Mononuclear cell (primary cell): Measurements from ENCODE around the gene RNPC3. TPM values are rescaled to one million over a fixed set of nuclear protein-coding genes. Genes with fewer than 3 reads are reported as not detected.

Source experiments
- H3K27me3 ChIP-seq: 2 replicates; pipeline ENCODE4 v1.6.0; 2011; ENCODE audit warnings: low read length, control low read depth; ENCODE audit not compliant: insufficient read depth
- H3K4me1 ChIP-seq: 2 replicates; pipeline ENCODE4 v1.5.1; 2011; ENCODE audit warnings: mild to moderate bottlenecking, low read length, control low read depth; ENCODE audit not compliant: insufficient read depth
- H3K4me3 ChIP-seq: 2 replicates; pipeline ENCODE4 v1.5.1; 2011; ENCODE audit warnings: mild to moderate bottlenecking, low read length, moderate library complexity
- H3K9me3 ChIP-seq: 2 replicates; pipeline ENCODE4 v1.5.1; 2011; ENCODE audit warnings: low read depth, mild to moderate bottlenecking, control low read depth, low read length
- total RNA-seq: library from RNA; depleted of rRNA; stranded (reverse); fragments of >200 nt; gene quantifications from one replicate; pipeline ENCODE4 v1.2.3, GENCODE V29; 2012

RNPC3 gene
- 59.9 TPM for total RNA-seq

DNA sequence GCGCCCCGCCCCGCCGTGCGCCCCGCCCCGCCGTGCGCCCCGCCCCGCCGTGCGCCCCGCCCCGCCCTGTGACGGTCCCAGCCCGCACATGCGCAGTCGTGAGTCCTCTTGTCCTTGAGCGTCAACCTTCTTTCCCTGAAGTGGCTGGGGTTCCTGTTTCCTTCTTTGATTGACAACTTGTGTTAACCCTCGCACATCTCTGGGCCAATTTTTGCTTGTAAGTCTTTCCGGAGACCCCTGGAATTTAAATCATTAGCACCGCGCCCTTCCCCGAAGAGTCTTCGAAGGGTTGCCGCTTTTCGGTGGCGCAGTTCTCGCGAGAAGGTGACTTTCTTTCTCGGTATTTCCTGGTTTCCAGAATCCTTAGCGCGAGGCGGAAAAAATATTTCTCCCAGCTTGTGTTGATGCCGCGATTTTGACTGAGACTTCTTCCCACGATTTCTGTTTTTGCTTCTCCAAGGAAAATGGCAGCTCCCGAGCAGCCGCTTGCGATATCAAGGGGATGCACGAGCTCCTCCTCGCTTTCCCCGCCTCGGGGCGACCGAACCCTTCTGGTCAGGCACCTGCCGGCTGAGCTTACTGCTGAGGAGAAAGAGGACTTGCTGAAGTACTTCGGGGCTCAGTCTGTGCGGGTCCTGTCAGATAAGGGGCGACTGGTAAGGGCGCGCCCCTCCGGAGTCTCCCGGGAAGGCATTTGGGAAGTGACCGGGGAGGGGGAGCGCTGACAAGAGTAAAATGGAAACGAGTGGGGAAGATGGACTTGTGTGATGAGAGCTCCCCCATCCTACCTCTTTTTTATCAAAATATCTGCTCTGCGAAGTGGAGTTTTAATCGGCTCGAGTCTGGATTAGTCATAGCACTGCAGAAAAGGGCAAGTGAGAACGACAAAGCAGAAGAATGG lies at the start of gene RNPC3:
Gene RNPC3, plus strand, starts transcription at position 93 of the 901 bp plus-strand sequence. Its CDS starts 372 bp downstream, at position 465.
- peak within 1 kb of the TSS; percentile 94 for H3K4me3 ChIP-seq
- H3K27me3 ChIP-seq, result no peaks in the 10 kb centered on the region
- H3K4me1 ChIP-seq, result peaks cover 24% of the 10 kb centered on the region
- no peaks in the 10 kb centered on the region for H3K9me3 ChIP-seq

DNA sequence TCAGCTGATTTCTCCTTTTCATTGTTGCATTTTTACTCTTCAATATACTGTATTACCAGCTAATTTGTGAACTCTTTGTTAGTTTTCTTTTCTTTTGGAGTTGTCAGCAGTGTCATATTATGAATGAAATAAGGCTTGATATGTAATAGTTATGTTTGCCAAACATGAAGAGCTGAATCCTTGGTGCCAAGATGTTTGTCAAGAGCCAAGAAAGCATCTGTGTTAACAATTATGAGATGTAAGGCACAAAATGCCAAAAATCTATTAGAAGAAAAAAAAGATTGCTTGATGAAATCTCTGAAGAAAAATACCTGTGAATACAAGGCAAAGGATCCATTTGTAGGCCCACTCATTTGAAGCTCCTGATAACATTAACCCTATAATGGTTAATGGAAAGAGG lies 48.4 kb upstream of the RNPC3 start:
- H3K27me3 ChIP-seq, result no peaks in the 10 kb centered on the region
- no peaks in the 10 kb centered on the region for H3K4me1 ChIP-seq
- H3K9me3 ChIP-seq, result no peaks in the 10 kb centered on the region
- no peak overlapping the region for H3K4me3 ChIP-seq

DNA sequence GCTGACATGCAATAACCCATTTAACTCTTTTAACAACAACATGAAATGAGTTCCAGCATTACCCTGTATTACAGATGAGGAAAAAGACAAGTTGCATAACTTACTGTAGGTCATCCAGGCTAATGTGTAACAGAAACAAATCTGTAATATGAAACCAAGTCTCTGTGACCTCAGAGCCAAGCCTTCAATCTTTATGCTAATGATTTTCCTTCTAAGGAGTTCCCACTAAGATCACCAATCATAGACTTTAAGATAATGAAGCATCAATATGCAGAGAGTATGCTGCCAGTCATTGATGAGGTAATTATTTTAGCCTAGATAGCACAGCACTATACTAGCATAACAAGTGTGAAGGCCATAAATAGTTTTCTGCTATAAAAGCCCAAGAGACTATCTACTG lies 35.6 kb upstream of the RNPC3 start:
- Histone ChIP-seq H3K4me3 (no peak overlapping the region), H3K9me3 (no peaks in the 10 kb centered on the region), H3K4me1 (no peaks in the 10 kb centered on the region), H3K27me3 (no peaks in the 10 kb centered on the region)

- no peaks in the 10 kb centered on the region for H3K9me3 ChIP-seq
- no peaks in the 10 kb centered on the region for H3K27me3 ChIP-seq
- H3K4me3 ChIP-seq, result no peak overlapping the region
- H3K4me1 ChIP-seq, result no peaks in the 10 kb centered on the region
Measured at GRCh38 chr1:103492003-103492625, 33.4 kb upstream of the RNPC3 start.

- H3K9me3 ChIP-seq, result no peaks in the 10 kb centered on the region
- H3K27me3 ChIP-seq, result no peaks in the 10 kb centered on the region
- H3K4me3 ChIP-seq, result no peak overlapping the region
- H3K4me1 ChIP-seq, result no peaks in the 10 kb centered on the region
Measured at GRCh38 chr1:103496014-103496635, 29.4 kb upstream of the RNPC3 start.

DNA sequence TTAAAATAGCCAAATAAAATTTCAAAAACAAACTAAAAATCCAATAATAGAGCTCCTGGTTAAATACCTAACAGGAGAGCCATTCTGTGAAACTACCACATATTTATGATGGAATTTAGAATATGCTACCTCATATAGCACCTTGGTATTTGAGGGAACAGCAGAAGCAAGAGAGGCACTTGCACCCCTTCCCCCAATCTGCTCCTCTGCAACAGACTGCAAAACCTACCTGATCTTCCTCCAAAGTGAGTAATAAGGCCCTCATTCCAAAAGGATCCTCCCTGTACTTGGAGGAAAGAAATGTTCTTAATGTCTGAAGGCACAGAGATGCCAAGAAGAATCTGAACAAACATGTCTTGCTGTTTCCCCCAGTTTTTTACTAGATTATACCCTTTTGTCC lies 28.1 kb upstream of the RNPC3 start:
- no peaks in the 10 kb centered on the region for H3K9me3 ChIP-seq
- no peaks in the 10 kb centered on the region for H3K4me1 ChIP-seq
- H3K27me3 ChIP-seq, result no peaks in the 10 kb centered on the region
- H3K4me3 ChIP-seq, result no peak overlapping the region

DNA sequence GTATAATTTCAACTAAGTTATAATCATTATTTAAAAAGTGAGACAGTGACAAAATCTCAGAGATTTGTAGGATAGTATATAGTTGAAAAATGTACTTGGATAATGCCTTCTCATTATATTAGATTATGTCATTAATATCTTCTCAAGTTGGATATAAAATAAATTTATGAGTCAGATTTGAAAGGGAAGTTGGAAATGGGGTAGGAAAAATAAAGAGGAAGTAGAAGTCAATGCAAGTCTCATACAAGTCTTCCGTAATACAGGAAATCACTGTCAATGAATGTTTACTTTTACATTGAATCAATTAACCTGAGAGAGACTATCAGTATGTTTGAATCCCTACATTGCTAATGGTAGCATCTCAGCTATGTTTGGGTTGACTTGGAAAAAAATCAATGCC lies 16.2 kb upstream of the RNPC3 start:
- H3K9me3 ChIP-seq, result no peaks in the 10 kb centered on the region
- H3K4me1 ChIP-seq, result peaks cover 3% of the 10 kb centered on the region
- H3K27me3 ChIP-seq, result no peaks in the 10 kb centered on the region
- no peak overlapping the region for H3K4me3 ChIP-seq

DNA sequence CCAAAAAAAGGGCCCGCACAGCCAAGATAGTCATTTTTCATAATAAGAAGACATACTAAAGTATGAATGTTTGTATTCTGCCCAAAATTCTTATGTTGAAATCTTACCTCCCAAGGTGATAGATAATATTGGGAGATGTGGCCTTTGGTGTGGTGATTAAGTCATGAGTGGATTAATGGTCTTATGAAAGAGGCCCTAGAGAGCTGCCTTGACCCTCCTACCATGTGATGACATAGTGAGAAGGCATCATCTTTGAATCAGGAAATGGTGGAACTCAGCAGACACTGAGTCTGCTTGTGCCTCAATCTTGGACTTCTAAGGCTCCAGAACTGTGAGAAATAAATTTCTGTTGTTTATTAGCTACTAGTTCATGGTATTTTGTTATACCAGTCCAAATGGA lies 11.8 kb upstream of the RNPC3 start:
- H3K9me3 ChIP-seq, result no peaks in the 10 kb centered on the region
- peaks cover 3% of the 10 kb centered on the region for H3K4me1 ChIP-seq
- H3K4me3 ChIP-seq, result no peak overlapping the region
- no peaks in the 10 kb centered on the region for H3K27me3 ChIP-seq

GRCh38 chr1:103514920-103515503 lies 10.5 kb upstream of the RNPC3 start:
- H3K9me3 ChIP-seq, result no peaks in the 10 kb centered on the region
- H3K4me3 ChIP-seq, result no peak overlapping the region
- H3K27me3 ChIP-seq, result no peaks in the 10 kb centered on the region
- no peaks in the 10 kb centered on the region for H3K4me1 ChIP-seq

- Histone ChIP-seq H3K4me3 (no peak overlapping the region), H3K9me3 (no peaks in the 10 kb centered on the region), H3K4me1 (no peaks in the 10 kb centered on the region), H3K27me3 (no peaks in the 10 kb centered on the region)
Measured at GRCh38 chr1:103516283-103516682, 9.2 kb upstream of the RNPC3 start.

GRCh38 chr1:103516693-103517092 lies 8.8 kb upstream of the RNPC3 start:
- Histone ChIP-seq H3K4me1 (no peaks in the 10 kb centered on the region), H3K9me3 (no peaks in the 10 kb centered on the region), H3K4me3 (no peak overlapping the region), H3K27me3 (no peaks in the 10 kb centered on the region)

DNA sequence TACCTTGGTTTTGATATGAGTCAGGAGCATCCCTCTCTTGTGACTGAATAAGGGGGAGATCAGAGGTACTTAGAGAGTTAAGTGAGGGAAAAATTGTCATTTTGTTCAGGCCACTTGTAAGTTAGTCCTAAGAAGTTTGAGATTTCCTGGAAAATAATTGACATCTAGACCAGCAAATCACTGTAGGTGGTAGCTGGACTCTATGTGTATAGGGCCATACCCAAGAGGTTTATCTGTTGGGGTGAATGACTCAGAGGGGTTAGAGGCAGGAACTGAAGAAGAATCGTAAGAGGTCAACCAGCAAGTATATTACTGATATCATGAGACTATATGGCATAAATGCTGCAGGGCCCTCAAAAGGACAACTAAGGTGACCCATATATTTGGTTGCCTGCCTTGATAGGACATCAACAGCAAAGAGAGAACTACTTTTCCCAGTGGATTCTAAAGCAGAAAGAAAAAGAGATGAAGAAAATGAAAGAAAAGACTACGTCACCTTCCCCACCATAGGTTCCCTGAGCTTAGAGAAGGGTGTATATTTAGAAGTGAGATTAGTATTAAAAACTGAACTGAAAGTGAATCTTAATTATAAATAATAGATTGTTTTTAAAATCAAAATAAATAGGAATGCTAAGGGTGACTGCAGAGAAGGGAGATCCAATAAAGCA lies 8.0 kb upstream of the RNPC3 start:
- Histone ChIP-seq H3K4me3 (no peak overlapping the region), H3K4me1 (no peaks in the 10 kb centered on the region), H3K9me3 (no peaks in the 10 kb centered on the region), H3K27me3 (no peaks in the 10 kb centered on the region)

DNA sequence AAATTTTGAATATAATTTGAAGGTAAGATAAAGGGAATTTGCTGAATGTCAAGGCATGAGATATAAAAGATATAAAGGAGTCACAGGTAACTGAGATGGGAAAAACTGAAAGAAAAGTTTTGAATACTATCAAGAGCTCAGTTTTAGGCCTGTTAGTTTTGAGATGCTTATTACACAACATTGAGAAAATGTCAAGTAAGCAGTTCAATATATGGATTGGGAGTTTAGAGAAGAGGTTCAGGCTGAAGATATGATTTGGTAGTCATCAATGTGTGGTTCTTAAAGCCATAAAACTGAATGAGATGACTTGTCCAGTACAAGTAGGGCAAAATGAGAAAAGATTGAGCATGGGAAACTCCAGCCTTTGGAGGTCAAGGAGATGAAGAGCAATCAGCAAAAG lies 4.7 kb upstream of the RNPC3 start:
- Histone ChIP-seq H3K9me3 (no peaks in the 10 kb centered on the region), H3K4me1 (peaks cover 7% of the 10 kb centered on the region), H3K27me3 (no peaks in the 10 kb centered on the region), H3K4me3 (no peak overlapping the region)

DNA sequence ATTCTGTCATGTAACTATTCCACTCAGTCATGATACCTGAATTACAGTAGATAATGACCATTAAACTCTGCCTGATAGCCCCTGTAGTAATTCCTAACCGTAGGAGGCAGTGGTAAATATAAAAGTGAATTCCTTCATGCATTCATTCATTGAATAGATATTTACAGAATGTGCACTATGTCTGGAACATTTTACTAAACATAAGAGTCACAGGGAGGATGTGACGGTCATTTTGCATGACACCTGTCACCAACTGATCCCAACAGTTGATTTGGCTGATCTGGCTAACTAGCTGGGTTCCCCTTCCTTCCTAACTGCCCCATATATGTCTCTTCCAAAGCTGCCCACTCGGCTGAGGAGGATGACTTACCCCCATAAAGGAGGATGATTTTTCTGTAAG lies 2.2 kb upstream of the RNPC3 start:
- Histone ChIP-seq H3K27me3 (no peaks in the 10 kb centered on the region), H3K4me3 (no peak overlapping the region), H3K9me3 (no peaks in the 10 kb centered on the region), H3K4me1 (peaks cover 19% of the 10 kb centered on the region)
